Measurements from ENCODE around the gene RIC3. TPM values are rescaled to one million over a fixed set of nuclear protein-coding genes. Genes with fewer than 3 reads are reported as not detected.

The RIC3 gene
- total RNA-seq, 6 donors from 2014 or later, result 8.2 to 44.0 (median 12.2) TPM

- Histone ChIP-seq H3K4me3 (no peak overlapping the region), H3K36me3 (peaks cover 0 to 31% (median 7%) of the 10 kb centered on the region in 4 donors), H3K27ac (no peak overlapping the region), H3K27me3 (no peaks in the 10 kb centered on the region), H3K4me1 (no peaks in the 10 kb centered on the region), H3K9me3 (no peaks in the 10 kb centered on the region)
- ATAC-seq (ENCODE audit: low FRiP score in 2 of 2) (no peak), DNase-seq (no peak)
- WGBS, 2 donors, result 73 to 77% methylated on average over 3 of the region's 3 CpGs
- no peak for TF ChIP-seq EP300 (IDR thresholded peaks at IDR 0.05)
- no peak for TF ChIP-seq CTCF (IDR thresholded peaks at IDR 0.05)
- no peak for TF ChIP-seq POLR2A (IDR thresholded peaks at IDR 0.05)
- TF ChIP-seq POLR2AphosphoS5 (IDR thresholded peaks at IDR 0.05), result no peak
Observed at GRCh38 chr11:8105666-8106065, 63.2 kb downstream of the RIC3 start.

GRCh38 chr11:8105133-8105532, 63.7 kb downstream of the RIC3 start:
- H3K4me3 ChIP-seq, result no peak overlapping the region
- peaks cover 0 to 32% (median 7%) of the 10 kb centered on the region in 4 donors for H3K36me3 ChIP-seq
- H3K4me1 ChIP-seq, result no peaks in the 10 kb centered on the region
- H3K9me3 ChIP-seq, result no peaks in the 10 kb centered on the region
- WGBS, 2 donors, result 78 to 89% methylated on average over 4 of the region's 4 CpGs
- no peaks in the 10 kb centered on the region for H3K27me3 ChIP-seq
- DNase-seq, result no peak
- no peak for TF ChIP-seq POLR2A (IDR thresholded peaks at IDR 0.05)
- no peak for TF ChIP-seq EP300 (IDR thresholded peaks at IDR 0.05)
- TF ChIP-seq POLR2AphosphoS5 (IDR thresholded peaks at IDR 0.05), result no peak
- TF ChIP-seq CTCF (IDR thresholded peaks at IDR 0.05), result no peak
- H3K27ac ChIP-seq, result no peak overlapping the region
- ATAC-seq (ENCODE audit: low FRiP score in 2 of 2), result no peak

GRCh38 chr11:8103909-8104308, 64.9 kb downstream of the RIC3 start:
- TF ChIP-seq EP300 (IDR thresholded peaks at IDR 0.05) (no peak), CTCF (IDR thresholded peaks at IDR 0.05) (no peak), POLR2A (IDR thresholded peaks at IDR 0.05) (no peak), POLR2AphosphoS5 (IDR thresholded peaks at IDR 0.05) (no peak)
- H3K4me3 ChIP-seq, result no peak overlapping the region
- peaks cover 0 to 33% (median 7%) of the 10 kb centered on the region in 4 donors for H3K36me3 ChIP-seq
- DNase-seq (no peak), ATAC-seq (ENCODE audit: low FRiP score in 2 of 2) (no peak)
- H3K27ac ChIP-seq, result no peak overlapping the region
- no peaks in the 10 kb centered on the region for H3K27me3 ChIP-seq
- H3K9me3 ChIP-seq, result no peaks in the 10 kb centered on the region
- WGBS, 2 donors, result 83 to 100% methylated on average over 2 of the region's 2 CpGs
- H3K4me1 ChIP-seq, result no peaks in the 10 kb centered on the region

- ATAC-seq (ENCODE audit: low FRiP score in 2 of 2), result no peak
- 83 to 89% methylated on average over 7 of the region's 7 CpGs for WGBS, 2 donors
- H3K4me3 ChIP-seq, result no peak overlapping the region
Observed at GRCh38 chr11:8102965-8103364, 65.9 kb downstream of the RIC3 start.

More at GRCh38 chr11:8102965-8103364, 65.9 kb downstream of the RIC3 start:
- H3K27ac ChIP-seq, result no peak overlapping the region
- peaks cover 0 to 38% (median 7%) of the 10 kb centered on the region in 4 donors for H3K36me3 ChIP-seq
- H3K9me3 ChIP-seq, result no peaks in the 10 kb centered on the region
- TF ChIP-seq POLR2A (IDR thresholded peaks at IDR 0.05) (no peak), POLR2AphosphoS5 (IDR thresholded peaks at IDR 0.05) (no peak), EP300 (IDR thresholded peaks at IDR 0.05) (no peak), CTCF (IDR thresholded peaks at IDR 0.05) (no peak)
- DNase-seq, result peak in 1 of 2 donors; percentile 3
- H3K4me1 ChIP-seq, result no peaks in the 10 kb centered on the region
- no peaks in the 10 kb centered on the region for H3K27me3 ChIP-seq
